SK-MEL-5 (cell line): ENCODE results near the gene GPATCH2. TPM values are rescaled to one million over a fixed set of nuclear protein-coding genes. Genes with fewer than 3 reads are reported as not detected.
A peak's percentile ranks its signal among the peaks of the same experiment; 100 is the strongest.
"Not testable (repeated sequence)": the region's sequence is repeated elsewhere in the genome, so short reads cannot be mapped to it uniquely, and the experiment has no call there.

ENCODE experiments used
- DNase-seq: peaks from one replicate; pipeline ENCODE4 v3.0.0-alpha.2; 2016; ENCODE audit warnings: low read depth, low spot score
- in situ Hi-C: cut with HindIII; loops from 2 replicates; pipeline ENCODE4 v1.10.0; 2016; ENCODE audit warnings: low sequenced_read_pairs, high pct_unique_total_duplicates, low pct_unique_long_range_greater_than_20kb
- total RNA-seq: library from RNA; depleted of rRNA; stranded (reverse); fragments of >200 nt; shearing (Covaris generic); gene quantifications from 2 replicates; pipeline ENCODE4 v1.2.3, GENCODE V29; 2014; rRNA removed

The GPATCH2 gene
- total RNA-seq, 1 experiment from 2014 or later: 14.3 TPM

- in situ Hi-C loops: no loop called here
- DNase-seq: no peak
Measured at GRCh38 chr1:217419194-217419551, 211.7 kb downstream of the GPATCH2 start.

- no peak for DNase-seq
- in situ Hi-C loops: no loop called here
Measured at GRCh38 chr1:217418269-217419193, 212.4 kb downstream of the GPATCH2 start.

GRCh38 chr1:217417363-217417762 is 213.5 kb downstream of the GPATCH2 start:
- DNase-seq: no peak
- in situ Hi-C loops: no loop called here

- DNase-seq: no peak
- in situ Hi-C loops: no loop called here
Measured at GRCh38 chr1:217407534-217408001, 223.3 kb downstream of the GPATCH2 start.

GRCh38 chr1:217403026-217403720 is 227.7 kb downstream of the GPATCH2 start:
- in situ Hi-C loops: no loop called here
- no peak for DNase-seq

- in situ Hi-C loops: no loop called here
- DNase-seq: no peak
Measured at GRCh38 chr1:217402301-217402700, 228.6 kb downstream of the GPATCH2 start.

- DNase-seq: peak; percentile 52
- in situ Hi-C loops: no loop called here
Measured at GRCh38 chr1:217393896-217394295, 237.0 kb downstream of the GPATCH2 start.

- DNase-seq: no peak
- in situ Hi-C loops: no loop called here
Measured at GRCh38 chr1:217392441-217392840, 238.4 kb downstream of the GPATCH2 start.

GRCh38 chr1:217389895-217390294 is 241.0 kb downstream of the GPATCH2 start:
- in situ Hi-C loops: no loop called here
- no peak for DNase-seq

- DNase-seq: no peak
- in situ Hi-C loops: no loop called here
Measured at GRCh38 chr1:217388522-217389065, 242.3 kb downstream of the GPATCH2 start.

GRCh38 chr1:217381773-217382172 is 249.1 kb downstream of the GPATCH2 start:
- DNase-seq, in situ Hi-C loops: not testable (repeated sequence)

GRCh38 chr1:217379804-217380203 is 251.1 kb downstream of the GPATCH2 start:
- in situ Hi-C loops, DNase-seq: not testable (repeated sequence)

- in situ Hi-C loops: no loop called here
- no peak for DNase-seq
Measured at GRCh38 chr1:217379336-217379735, 251.6 kb downstream of the GPATCH2 start.

Other genes starting within 250 kb of the GPATCH2 start
- gene SPATA17, start 254 bp upstream of the GPATCH2 start, total RNA-seq: 0.85 and 1.5 TPM in 2 replicates